Measurements from ENCODE around the gene EEFSEC. TPM values are rescaled to one million over a fixed set of nuclear protein-coding genes. Genes with fewer than 3 reads are reported as not detected.

The EEFSEC gene
- total RNA-seq, 3 donors from 2014 or later: 9.7 to 10.9 (median 10.8) TPM

GRCh38 chr3:128397484-128397883 is 244.2 kb downstream of the EEFSEC start:
- ATAC-seq (no peak), DNase-seq (no peak)
- TF ChIP-seq CTCF (IDR thresholded peaks at IDR 0.05): no peak
- intact Hi-C loops (cut with DNase I, micrococcal nuclease): no loop called here
- no peaks in the 10 kb centered on the region for H3K4me1 ChIP-seq (ENCODE audit: low read depth)
- H3K4me3 ChIP-seq: no peak overlapping the region
- no peaks in the 10 kb centered on the region for H3K9me3 ChIP-seq
- no peaks in the 10 kb centered on the region for H3K36me3 ChIP-seq (ENCODE audit: low read depth)

DNA sequence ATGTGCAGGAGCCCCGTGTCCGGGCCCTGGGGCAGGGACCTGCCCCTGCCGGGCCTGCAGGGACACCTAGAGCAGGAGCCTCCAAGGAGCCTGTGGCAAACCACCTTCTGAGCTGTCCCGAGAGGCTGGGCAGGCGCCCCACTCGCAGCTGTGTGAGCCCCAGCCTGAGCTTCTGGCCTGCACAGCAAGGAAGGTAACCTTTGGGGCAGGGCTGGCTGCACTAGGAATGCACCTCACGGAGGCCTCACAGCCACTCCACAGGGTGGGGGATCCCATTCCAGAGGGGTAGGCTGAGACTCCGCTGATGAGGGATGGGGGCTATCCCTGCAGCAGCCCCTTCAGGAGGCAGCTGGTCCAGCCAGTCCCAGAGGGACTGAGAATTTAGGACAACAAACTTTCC is 245.3 kb downstream of the EEFSEC start:
- H3K9me3 ChIP-seq: no peaks in the 10 kb centered on the region
- no peak overlapping the region for H3K4me3 ChIP-seq
- intact Hi-C loops (cut with DNase I, micrococcal nuclease): no loop called here
- ATAC-seq (no peak), DNase-seq (no peak)
- no peaks in the 10 kb centered on the region for H3K4me1 ChIP-seq (ENCODE audit: low read depth)
- no peaks in the 10 kb centered on the region for H3K36me3 ChIP-seq (ENCODE audit: low read depth)
- TF ChIP-seq CTCF (IDR thresholded peaks at IDR 0.05): no peak

DNA sequence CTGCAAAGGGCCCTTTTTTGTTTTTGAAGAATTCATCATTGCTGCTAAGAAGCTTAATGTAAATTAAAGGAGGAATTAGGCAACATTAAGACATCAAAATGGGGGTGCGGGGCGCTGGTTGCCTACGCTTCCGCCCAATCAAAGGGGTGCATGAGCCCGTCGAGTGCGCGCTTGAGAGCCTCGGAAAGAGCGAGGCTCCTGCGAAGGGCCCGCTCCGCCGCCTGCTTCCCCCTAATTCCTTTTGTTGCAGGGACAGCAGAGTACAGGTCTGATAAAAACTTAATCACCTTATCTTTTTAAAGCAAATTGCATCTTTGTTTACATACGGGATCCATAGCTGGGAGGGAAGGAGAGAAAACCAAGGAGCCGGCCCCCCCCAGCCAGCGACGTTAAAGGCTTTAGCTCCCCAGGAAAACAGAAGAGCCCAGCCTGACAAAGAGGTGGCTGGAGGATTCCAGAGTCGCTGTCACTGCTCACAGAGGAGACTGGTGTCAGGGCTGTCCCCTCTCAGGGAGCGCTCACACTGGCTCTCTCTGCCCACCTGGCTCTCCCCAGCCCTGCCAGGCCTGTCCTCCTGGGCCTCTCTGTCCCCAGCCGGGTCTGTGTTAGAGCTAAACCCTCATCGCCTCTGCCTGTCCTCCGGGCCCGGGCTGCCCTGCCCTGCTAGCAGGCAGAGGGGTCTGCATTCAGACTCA is 246.1 kb downstream of the EEFSEC start:
- no peaks in the 10 kb centered on the region for H3K36me3 ChIP-seq (ENCODE audit: low read depth)
- no peaks in the 10 kb centered on the region for H3K4me1 ChIP-seq (ENCODE audit: low read depth)
- ATAC-seq (no peak), DNase-seq (no peak)
- intact Hi-C loops (cut with DNase I, micrococcal nuclease): no loop called here
- no peak overlapping the region for H3K4me3 ChIP-seq
- no peaks in the 10 kb centered on the region for H3K9me3 ChIP-seq
- no peak for TF ChIP-seq CTCF (IDR thresholded peaks at IDR 0.05)

- DNase-seq (no peak), ATAC-seq (no peak)
- intact Hi-C loops (cut with DNase I, micrococcal nuclease): no loop called here
- no peak overlapping the region for H3K4me3 ChIP-seq
- TF ChIP-seq CTCF (IDR thresholded peaks at IDR 0.05): no peak
- no peaks in the 10 kb centered on the region for H3K36me3 ChIP-seq (ENCODE audit: low read depth)
- H3K9me3 ChIP-seq: no peaks in the 10 kb centered on the region
- no peaks in the 10 kb centered on the region for H3K4me1 ChIP-seq (ENCODE audit: low read depth)
Observed at GRCh38 chr3:128400671-128401070, 247.4 kb downstream of the EEFSEC start.

- Histone ChIP-seq H3K4me1 (ENCODE audit: low read depth) (no peaks in the 10 kb centered on the region), H3K36me3 (ENCODE audit: low read depth) (no peaks in the 10 kb centered on the region), H3K4me3 (no peak overlapping the region), H3K9me3 (no peaks in the 10 kb centered on the region)
- no peak for TF ChIP-seq CTCF (IDR thresholded peaks at IDR 0.05)
- ATAC-seq (peak; percentile 10), DNase-seq (no peak)
- intact Hi-C loops (cut with DNase I, micrococcal nuclease): no loop called here
Observed at GRCh38 chr3:128402319-128402718, 249.0 kb downstream of the EEFSEC start.

DNA sequence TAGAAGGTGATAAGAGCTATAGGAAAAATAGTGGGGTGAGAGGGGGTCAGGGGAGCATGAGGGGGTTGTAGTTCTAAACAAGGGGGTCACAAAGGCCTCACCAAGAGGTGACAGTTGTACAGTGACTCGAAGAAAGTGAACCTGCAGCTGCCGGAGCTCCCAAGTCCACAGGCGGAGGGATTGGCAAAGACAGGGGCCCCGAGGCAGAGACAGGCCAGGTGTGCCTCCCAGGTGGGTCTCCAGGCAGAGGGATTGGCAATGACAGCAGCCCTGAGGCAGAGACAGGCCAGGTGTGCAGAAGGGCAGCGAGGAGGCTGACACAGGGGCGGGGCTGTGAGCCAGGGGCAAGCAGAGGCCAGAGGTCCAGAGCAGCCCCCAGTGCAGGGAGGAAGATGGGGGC is 249.7 kb downstream of the EEFSEC start:
- DNase-seq: no peak
- ATAC-seq: no peak
- Histone ChIP-seq H3K4me3 (no peak overlapping the region), H3K9me3 (no peaks in the 10 kb centered on the region), H3K36me3 (ENCODE audit: low read depth) (no peaks in the 10 kb centered on the region), H3K4me1 (ENCODE audit: low read depth) (no peaks in the 10 kb centered on the region)
- intact Hi-C loops (cut with DNase I, micrococcal nuclease): no loop called here
- TF ChIP-seq CTCF (IDR thresholded peaks at IDR 0.05): no peak

Measured in mucosa of descending colon (tissue), 3 donors.